ENCODE results near the gene CACNG6.
"Not testable (repeated sequence)": the region's sequence is repeated elsewhere in the genome, so short reads cannot be mapped to it uniquely, and the experiment has no call there.

CACNG6 gene

GRCh38 chr19:53991224-53992113 lies at the start of gene CACNG6:
TSS of gene CACNG6 (plus strand) at chr19:53991637. CDS start at chr19:53992878, 1,241 bp downstream.
- DNase-seq (ENCODE audit: low read depth) = no peak

GRCh38 chr19:53942001-53942786 lies 49.2 kb upstream of the CACNG6 start:
- DNase-seq (ENCODE audit: low read depth) = no peak

- no peak for DNase-seq (ENCODE audit: low read depth)
These were observed 47.0 kb upstream of the CACNG6 start for GRCh38 chr19:53944416-53944815.

GRCh38 chr19:53944933-53945332 lies 46.5 kb upstream of the CACNG6 start:
- no peak for DNase-seq (ENCODE audit: low read depth)

- no peak for DNase-seq (ENCODE audit: low read depth)
These were observed 46.0 kb upstream of the CACNG6 start for GRCh38 chr19:53945441-53945840.

GRCh38 chr19:53945998-53946397 lies 45.4 kb upstream of the CACNG6 start:
- no peak for DNase-seq (ENCODE audit: low read depth)

GRCh38 chr19:53947624-53948023 lies 43.8 kb upstream of the CACNG6 start:
- DNase-seq (ENCODE audit: low read depth) = no peak

GRCh38 chr19:53948611-53949010 lies 42.8 kb upstream of the CACNG6 start:
- DNase-seq (ENCODE audit: low read depth) = not testable (repeated sequence)

- DNase-seq (ENCODE audit: low read depth) = no peak
These were observed 40.0 kb upstream of the CACNG6 start for GRCh38 chr19:53951436-53951835.

- no peak for DNase-seq (ENCODE audit: low read depth)
These were observed 39.5 kb upstream of the CACNG6 start for GRCh38 chr19:53951947-53952346.

GRCh38 chr19:53953383-53953782 lies 38.1 kb upstream of the CACNG6 start:
- no peak for DNase-seq (ENCODE audit: low read depth)

GRCh38 chr19:53957448-53958167 lies 33.8 kb upstream of the CACNG6 start:
- DNase-seq (ENCODE audit: low read depth) = no peak

GRCh38 chr19:53958168-53958571 lies 33.3 kb upstream of the CACNG6 start:
- DNase-seq (ENCODE audit: low read depth) = no peak

GRCh38 chr19:53958823-53959757 lies 32.3 kb upstream of the CACNG6 start:
- no peak for DNase-seq (ENCODE audit: low read depth)

GRCh38 chr19:53960187-53960586 lies 31.2 kb upstream of the CACNG6 start:
- no peak for DNase-seq (ENCODE audit: low read depth)

- DNase-seq (ENCODE audit: low read depth) = no peak
These were observed 30.6 kb upstream of the CACNG6 start for GRCh38 chr19:53960886-53961285.

- DNase-seq (ENCODE audit: low read depth) = no peak
These were observed 29.7 kb upstream of the CACNG6 start for GRCh38 chr19:53961523-53962356.

- no peak for DNase-seq (ENCODE audit: low read depth)
These were observed 28.5 kb upstream of the CACNG6 start, which contains the start of gene CACNG8 for GRCh38 chr19:53962887-53963431. TSS of gene CACNG8 (plus strand) at chr19:53962937.

GRCh38 chr19:53965091-53965490 lies 26.3 kb upstream of the CACNG6 start:
- DNase-seq (ENCODE audit: low read depth) = no peak

GRCh38 chr19:53966931-53967330 lies 24.5 kb upstream of the CACNG6 start:
- no peak for DNase-seq (ENCODE audit: low read depth)

All from stimulated activated CD8-positive, alpha-beta memory T cell treated with anti-CD3 and anti-CD28 coated beads, Interleukin-15, amount 100 ng/mL, for 1 hour (primary cell).